WERI-Rb-1 (cell line): ENCODE results near the gene GNB1L.
A peak's percentile ranks its signal among the peaks of the same experiment; 100 is the strongest.

Experiments
- DNase-seq: peaks from one replicate; pipeline ENCODE4 v3.0.0-alpha.2; 2020
- H3K27ac ChIP-seq: fragments of 250-450 bp; sonication (Bioruptor Pico); 2 replicates; pipeline ENCODE4 v1.5.1; 2020; ENCODE audit warnings: mild to moderate bottlenecking, moderate library complexity
- H3K27me3 ChIP-seq: fragments of 250-450 bp; sonication (Bioruptor Pico); 2 replicates; pipeline ENCODE4 v1.5.1; 2021; ENCODE audit warnings: mild to moderate bottlenecking, low read depth, moderate library complexity; ENCODE audit not compliant: insufficient read depth, severe bottlenecking
- H3K36me3 ChIP-seq: fragments of 250-450 bp; sonication (Bioruptor Pico); 2 replicates; pipeline ENCODE4 v1.5.1; 2020; ENCODE audit warnings: mild to moderate bottlenecking, moderate library complexity
- H3K4me3 ChIP-seq: 2 replicates; pipeline ENCODE4 v1.5.1; 2011; ENCODE audit warnings: low read depth, mild to moderate bottlenecking, control low read depth, low read length
- H3K9me3 ChIP-seq: fragments of 250-450 bp; sonication (Bioruptor Pico); 2 replicates; pipeline ENCODE4 v1.5.1; 2021; ENCODE audit warnings: mild to moderate bottlenecking, moderate library complexity; ENCODE audit not compliant: severe bottlenecking
- CTCF ChIP-seq: IDR thresholded peaks from 2 replicates; pipeline ENCODE4 v1.5.1; 2011; ENCODE audit warnings: low read depth, mild to moderate bottlenecking, control low read depth, inconsistent platforms, low read length

Gene GNB1L

GRCh38 chr22:19871845-19872778 lies 17.4 kb upstream of the GNB1L start:
- no peaks in the 10 kb centered on the region; the same call in 1 of the 2 replicates for H3K36me3 ChIP-seq
- H3K4me3 ChIP-seq: no peak overlapping the region
- H3K27me3 ChIP-seq: no peaks in the 10 kb centered on the region
- peak overlapping the region; percentile 78 for H3K27ac ChIP-seq
- TF ChIP-seq CTCF: no peak
- DNase-seq: no peak
- H3K9me3 ChIP-seq: no peaks in the 10 kb centered on the region

DNA sequence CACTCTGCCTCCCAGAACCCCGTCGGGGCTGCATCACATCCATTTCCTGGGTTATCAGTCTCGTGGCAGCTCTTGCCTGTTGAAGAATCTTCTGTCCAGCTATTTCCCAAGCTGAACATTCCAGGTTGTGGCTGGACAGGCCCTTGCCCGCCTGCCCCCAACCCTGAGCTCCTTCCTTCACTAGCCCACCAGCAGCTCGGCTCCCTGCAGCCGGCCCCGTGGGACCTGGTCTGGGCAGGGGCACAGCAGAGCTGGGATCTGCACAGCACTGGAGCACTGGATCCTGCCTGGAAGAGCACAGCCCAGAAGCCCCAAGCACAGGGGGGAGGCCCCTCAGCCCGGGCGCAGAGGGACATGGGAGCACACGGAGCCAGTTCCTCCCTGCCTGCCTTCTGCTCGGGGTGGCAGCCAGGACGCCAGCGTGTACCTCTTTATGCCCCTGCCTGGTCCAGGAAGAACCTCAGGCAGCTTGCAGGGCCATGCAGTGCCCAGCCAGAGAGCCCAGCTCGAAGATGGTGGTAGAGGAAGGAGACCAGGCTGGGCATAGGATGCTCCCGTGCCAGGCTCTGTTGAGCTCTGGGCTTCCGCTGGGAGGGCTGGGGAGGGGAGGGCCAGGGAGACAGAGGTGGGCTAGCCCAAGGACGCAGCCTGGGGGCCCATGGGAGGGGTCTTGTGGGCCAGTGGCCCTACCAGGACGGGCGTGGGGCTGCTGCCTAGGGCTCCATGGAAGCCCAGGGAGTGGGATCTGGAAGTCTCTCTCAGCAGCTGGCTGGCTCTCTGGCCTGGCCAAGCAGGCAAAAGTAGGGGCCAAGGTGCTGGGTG lies 16.6 kb upstream of the GNB1L start:
- peak; percentile 2 for DNase-seq
- Histone ChIP-seq H3K27me3 (no peaks in the 10 kb centered on the region), H3K36me3 (no peaks in the 10 kb centered on the region; the same call in 1 of the 2 replicates), H3K4me3 (no peak overlapping the region), H3K9me3 (no peaks in the 10 kb centered on the region), H3K27ac (peak overlapping the region; percentile 78)
- TF ChIP-seq CTCF: no peak

GRCh38 chr22:19870153-19871022 lies 15.7 kb upstream of the GNB1L start:
- Histone ChIP-seq H3K36me3 (no peaks in the 10 kb centered on the region; the same call in 1 of the 2 replicates), H3K27me3 (no peaks in the 10 kb centered on the region), H3K9me3 (no peaks in the 10 kb centered on the region), H3K4me3 (no peak overlapping the region), H3K27ac (peak overlapping the region; percentile 78)
- peak; percentile 88 for DNase-seq
- TF ChIP-seq CTCF: peak; percentile 3; the same call in 1 of the 2 replicates

GRCh38 chr22:19869497-19870152 lies 15.0 kb upstream of the GNB1L start:
- H3K36me3 ChIP-seq: no peaks in the 10 kb centered on the region; the same call in 1 of the 2 replicates
- no peaks in the 10 kb centered on the region for H3K27me3 ChIP-seq
- H3K4me3 ChIP-seq: no peak overlapping the region
- TF ChIP-seq CTCF: no peak
- peak overlapping the region; percentile 78 for H3K27ac ChIP-seq
- DNase-seq: peak; percentile 8
- H3K9me3 ChIP-seq: no peaks in the 10 kb centered on the region
